ENCODE results near the gene CDH2. TPM values are rescaled to one million over a fixed set of nuclear protein-coding genes. Genes with fewer than 3 reads are reported as not detected.

Gene CDH2
- total and polyA plus RNA-seq, 9 donors = 2.9 to 78.3 (median 11.2) TPM

- no peaks in the 10 kb centered on the region for H3K4me1 ChIP-seq (ENCODE audit: insufficient read depth)
- H3K27me3 ChIP-seq = peaks cover 5% of the 10 kb centered on the region
- no peak for TF ChIP-seq EP300 (IDR thresholded peaks at IDR 0.05)
- TF ChIP-seq CTCF (IDR thresholded peaks at IDR 0.05) = no peak
- no peak for TF ChIP-seq POLR2A (IDR thresholded peaks at IDR 0.05)
- H3K36me3 ChIP-seq = no peaks in the 10 kb centered on the region
- no peak overlapping the region for H3K27ac ChIP-seq
- no peaks in the 10 kb centered on the region for H3K9me3 ChIP-seq
- H3K4me3 ChIP-seq = no peak overlapping the region
- 70 to 72% (median 71%) methylated on average over 3 of the region's 3 CpGs for WGBS, 3 donors
- DNase-seq = no peak
- intact Hi-C loops (cut with DNase I) = no loop called here
Measured at GRCh38 chr18:28019425-28020108, 157.4 kb downstream of the CDH2 start.

DNA sequence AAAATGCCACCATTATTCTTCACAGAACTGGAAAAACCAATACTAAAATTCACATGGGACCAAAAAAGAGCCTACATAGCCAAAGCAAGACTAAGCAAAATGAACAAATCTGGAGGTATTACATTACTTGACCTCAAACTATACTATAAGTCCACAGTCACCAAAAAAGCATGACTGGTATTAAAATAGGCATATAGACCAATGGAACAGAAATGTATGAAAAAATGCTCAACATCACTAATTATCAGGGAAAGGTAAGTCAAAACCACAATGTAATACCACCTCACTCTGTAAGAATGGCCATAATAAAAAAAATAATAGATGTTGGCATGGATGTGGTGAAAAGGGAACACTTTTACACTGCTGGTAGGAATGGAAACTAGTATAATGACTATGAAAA, 158.6 kb downstream of the CDH2 start:
- Histone ChIP-seq H3K36me3 (no peaks in the 10 kb centered on the region), H3K4me1 (ENCODE audit: insufficient read depth) (no peaks in the 10 kb centered on the region), H3K27ac (no peak overlapping the region), H3K27me3 (peaks cover 5% of the 10 kb centered on the region), H3K4me3 (no peak overlapping the region), H3K9me3 (no peaks in the 10 kb centered on the region)
- no peak for TF ChIP-seq CTCF (IDR thresholded peaks at IDR 0.05)
- TF ChIP-seq POLR2A (IDR thresholded peaks at IDR 0.05) = no peak
- no peak for TF ChIP-seq EP300 (IDR thresholded peaks at IDR 0.05)
- intact Hi-C loops (cut with DNase I) = no loop called here
- DNase-seq = no peak

DNA sequence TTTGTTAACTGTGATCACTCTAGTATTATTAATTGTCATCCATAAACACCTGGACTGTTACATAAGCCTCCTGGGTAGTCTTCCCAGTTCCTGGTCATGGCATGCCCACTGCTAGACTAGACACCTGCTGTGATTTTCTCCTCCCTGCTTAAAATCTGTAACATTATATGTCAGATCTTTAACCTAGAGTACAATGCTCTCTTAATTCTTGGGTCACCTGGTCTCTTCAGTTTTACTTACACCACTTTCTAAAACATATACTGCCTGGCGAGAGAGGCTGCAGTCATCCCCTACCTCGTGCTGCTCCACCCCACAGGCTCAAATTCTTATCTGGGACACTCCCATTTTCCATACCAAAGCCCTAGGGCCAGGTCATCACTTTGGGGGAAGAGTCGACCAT, 161.3 kb downstream of the CDH2 start:
- 77 to 86% (median 83%) methylated on average over 3 of the region's 3 CpGs for WGBS, 3 donors
- H3K27ac ChIP-seq = no peak overlapping the region
- DNase-seq = no peak

DNA sequence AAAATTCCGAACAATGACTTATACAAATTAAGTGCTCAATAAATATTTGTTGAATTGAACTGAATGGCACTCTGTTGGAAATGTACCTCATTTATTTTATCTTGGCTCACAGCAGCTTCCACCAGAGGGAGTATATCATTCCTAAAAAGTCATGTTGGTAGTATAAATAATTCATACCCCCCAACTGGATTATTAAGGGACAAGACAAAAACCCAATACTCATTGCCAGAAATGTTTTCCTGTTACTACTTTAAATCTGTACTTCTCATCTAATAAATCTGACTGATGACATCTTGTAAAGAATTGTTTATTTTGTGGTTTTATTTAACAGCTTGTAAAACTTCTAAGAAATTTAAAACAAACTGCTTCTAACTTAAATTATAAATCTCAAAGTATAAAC, 163.9 kb downstream of the CDH2 start:
- intact Hi-C loops (cut with DNase I) = no loop called here
- DNase-seq = no peak
- H3K27ac ChIP-seq = no peak overlapping the region
- H3K4me1 ChIP-seq (ENCODE audit: insufficient read depth) = no peaks in the 10 kb centered on the region
- H3K9me3 ChIP-seq = no peaks in the 10 kb centered on the region
- WGBS, 3 donors = 39 to 66% (median 48%) methylated on average over 1 of the region's 1 CpG
- no peaks in the 10 kb centered on the region for H3K36me3 ChIP-seq
- H3K4me3 ChIP-seq = no peak overlapping the region
- TF ChIP-seq POLR2A (IDR thresholded peaks at IDR 0.05) (no peak), EP300 (IDR thresholded peaks at IDR 0.05) (no peak), CTCF (IDR thresholded peaks at IDR 0.05) (no peak)
- no peaks in the 10 kb centered on the region for H3K27me3 ChIP-seq

More for the DNA sequence above, 161.3 kb downstream of the CDH2 start:
- intact Hi-C loops (cut with DNase I) = no loop called here
- Histone ChIP-seq H3K36me3 (no peaks in the 10 kb centered on the region), H3K4me1 (ENCODE audit: insufficient read depth) (no peaks in the 10 kb centered on the region), H3K4me3 (no peak overlapping the region), H3K9me3 (no peaks in the 10 kb centered on the region), H3K27me3 (peaks cover 3% of the 10 kb centered on the region)
- TF ChIP-seq POLR2A (IDR thresholded peaks at IDR 0.05) (no peak), EP300 (IDR thresholded peaks at IDR 0.05) (no peak), CTCF (IDR thresholded peaks at IDR 0.05) (no peak)

All from ovary (tissue), 9 donors.